IMR-90 (cell line): ENCODE measurements around the gene ACTN2. TPM values are rescaled to one million over a fixed set of nuclear protein-coding genes. Genes with fewer than 3 reads are reported as not detected.

ENCODE experiments used
- ATAC-seq: fragments of 200-7000 bp; cut with Tn5 transposase; 2 replicates; pipeline ENCODE4 v1.9.1; 2020; ENCODE audit warnings: low read depth, mild to moderate bottlenecking, moderate library complexity
- BruUV-seq: library from RNA; stranded (reverse); fragments of 400-500 nt; replicated peaks from 2 replicates; lab custom pipeline; 2021; lab: Mats Ljungman, UMichigan
- CTCF ChIA-PET: fragments of 300-600 bp; formaldehyde crosslinking; extraction: SDS; loops from one replicate; lab custom pipeline; 2021; ENCODE audit warnings: antibody characterized with exemption; lab: Yijun Ruan, JAX
- POLR2A ChIA-PET: fragments of 300-600 bp; sonication (Branson Sonifier 250); formaldehyde crosslinking; loops from one replicate; lab custom pipeline; 2022; ENCODE audit warnings: antibody characterized with exemption; ENCODE audit not compliant: unreplicated experiment; lab: Charles Lee
- DNase-seq: peaks from one replicate; pipeline ENCODE4 v3.0.0; 2013
- H2AFZ ChIP-seq: replicated peaks from 2 replicates; pipeline ENCODE3; 2013; ENCODE audit warnings: low read length, mild to moderate bottlenecking; ENCODE audit not compliant: poor library complexity
- H2AK5ac ChIP-seq: 2 replicates; pipeline ENCODE4 v1.6.1; 2013; ENCODE audit warnings: low read depth, low read length, inconsistent platforms
- H2AK9ac ChIP-seq: replicated peaks from 2 replicates; pipeline ENCODE3; 2013; ENCODE audit warnings: mild to moderate bottlenecking, low read depth, low read length, moderate library complexity; ENCODE audit not compliant: poor library complexity
- H2BK120ac ChIP-seq: 2 replicates; pipeline ENCODE4 v1.6.1; 2013; ENCODE audit warnings: low read depth, low read length, inconsistent platforms
- H2BK15ac ChIP-seq: 3 replicates; pipeline ENCODE4 v1.6.1; 2013; ENCODE audit warnings: low read depth, low read length, inconsistent platforms
- H2BK20ac ChIP-seq: 2 replicates; pipeline ENCODE4 v1.6.1; 2013; ENCODE audit warnings: low read depth, mild to moderate bottlenecking, inconsistent platforms, low read length, moderate library complexity
- H2BK5ac ChIP-seq: 2 replicates; pipeline ENCODE4 v1.6.1; 2013; ENCODE audit warnings: mild to moderate bottlenecking, low read depth, low read length, inconsistent platforms; ENCODE audit not compliant: poor library complexity, severe bottlenecking
- H3K14ac ChIP-seq: replicated peaks from 2 replicates; pipeline ENCODE4 v1.6.1; 2013; ENCODE audit warnings: low read depth, low read length, inconsistent platforms
- H3K18ac ChIP-seq: 2 replicates; pipeline ENCODE4 v1.6.1; 2013; ENCODE audit warnings: low read depth, low read length, control low read depth
- H3K23ac ChIP-seq: 2 replicates; pipeline ENCODE4 v1.6.1; 2013; ENCODE audit warnings: low read depth, low read length, inconsistent platforms
- H3K27ac ChIP-seq: 2 replicates; pipeline ENCODE4 v1.5.1; 2013; ENCODE audit warnings: mild to moderate bottlenecking, control low read depth, low read length; ENCODE audit not compliant: insufficient read depth
- H3K27me3 ChIP-seq: 2 replicates; pipeline ENCODE4 v1.6.1; 2013; ENCODE audit warnings: low read length; ENCODE audit not compliant: control insufficient read depth, insufficient read depth
- H3K36me3 ChIP-seq: 2 replicates; pipeline ENCODE4 v1.6.1; 2013; ENCODE audit warnings: low read length, mixed read lengths; ENCODE audit not compliant: control insufficient read depth, insufficient read depth
- H3K4ac ChIP-seq: 2 replicates; pipeline ENCODE4 v1.6.1; 2013; ENCODE audit warnings: low read depth, low read length, inconsistent platforms
- H3K4me1 ChIP-seq: 2 replicates; pipeline ENCODE4 v1.6.1; 2013; ENCODE audit warnings: low read length, mixed read lengths; ENCODE audit not compliant: control insufficient read depth, insufficient read depth
- H3K4me2 ChIP-seq: 2 replicates; pipeline ENCODE4 v1.6.1; 2013; ENCODE audit warnings: low read depth, mild to moderate bottlenecking, control low read depth, low read length, moderate library complexity
- H3K4me3 ChIP-seq: 2 replicates; pipeline ENCODE4 v1.5.1; 2013; ENCODE audit warnings: low read depth, mild to moderate bottlenecking, control low read depth, low read length, moderate library complexity; ENCODE audit not compliant: insufficient read depth
- H3K56ac ChIP-seq: 2 replicates; pipeline ENCODE4 v1.6.1; 2013; ENCODE audit warnings: low read length, inconsistent platforms; ENCODE audit not compliant: insufficient read depth; ENCODE audit errors: extremely low read depth
- H3K79me1 ChIP-seq, 2 experiments: 2 replicates each; pipeline ENCODE4 v1.6.1; 2013; ENCODE audit warnings: low read length in 2 of 2, inconsistent platforms in 1 of 2, low read depth in 1 of 2
- H3K9ac ChIP-seq: 2 replicates; pipeline ENCODE4 v1.6.1; 2013; ENCODE audit warnings: low read depth, low read length, control low read depth
- H3K9me1 ChIP-seq: 2 replicates; pipeline ENCODE4 v1.6.1; 2013; ENCODE audit warnings: low read length, inconsistent platforms; ENCODE audit not compliant: insufficient read depth
- H3K9me3 ChIP-seq: 2 replicates; pipeline ENCODE4 v1.6.1; 2013; ENCODE audit warnings: low read length; ENCODE audit not compliant: control insufficient read depth, insufficient read depth
- H4K20me1 ChIP-seq: 2 replicates; pipeline ENCODE4 v1.6.1; 2013; ENCODE audit warnings: low read length, inconsistent platforms; ENCODE audit not compliant: insufficient read depth
- H4K5ac ChIP-seq: 2 replicates; pipeline ENCODE4 v1.6.1; 2013; ENCODE audit warnings: mild to moderate bottlenecking, low read depth, low read length, control low read depth
- H4K8ac ChIP-seq, 2 experiments: 2 replicates each; pipeline ENCODE4 v1.6.1; 2013; ENCODE audit warnings: low read depth in 2 of 2, low read length in 2 of 2, control low read depth in 1 of 2, inconsistent platforms in 1 of 2
- H4K91ac ChIP-seq: 2 replicates; pipeline ENCODE4 v1.6.1; 2013; ENCODE audit warnings: low read depth, low read length, inconsistent platforms; ENCODE audit not compliant: insufficient read depth
- CEBPB ChIP-seq: IDR thresholded peaks from 2 replicates; pipeline ENCODE4 v1.6.1; 2012; ENCODE audit warnings: low read depth, low read length, improper control_type of control experiment
- CTCF ChIP-seq: conservative IDR thresholded peaks from 2 replicates; pipeline ENCODE4 v1.5.1; 2012; ENCODE audit warnings: mild to moderate bottlenecking, low read depth, low read length, improper control_type of control experiment
- MAFK ChIP-seq: IDR thresholded peaks from 2 replicates; pipeline ENCODE4 v1.6.1; 2012; ENCODE audit warnings: low read depth, low read length, improper control_type of control experiment
- MAZ ChIP-seq: IDR thresholded peaks from 2 replicates; pipeline ENCODE4 v1.6.1; 2012; ENCODE audit warnings: low read depth, mild to moderate bottlenecking, low read length, improper control_type of control experiment, moderate library complexity, borderline replicate concordance
- RAD21 ChIP-seq: IDR thresholded peaks from 2 replicates; pipeline ENCODE4 v1.6.1; 2012; ENCODE audit warnings: low read length, improper control_type of control experiment
- RCOR1 ChIP-seq: IDR thresholded peaks from 2 replicates; pipeline ENCODE4 v1.6.1; 2012; ENCODE audit warnings: mild to moderate bottlenecking, low read length, improper control_type of control experiment; ENCODE audit not compliant: insufficient replicate concordance
- RFX5 ChIP-seq: IDR thresholded peaks from 2 replicates; pipeline ENCODE4 v1.8.0; 2012; ENCODE audit warnings: low read depth, mild to moderate bottlenecking, low read length, moderate library complexity
- SMC3 ChIP-seq: fragments of 150-350 bp; IDR thresholded peaks from 2 replicates; pipeline ENCODE4 v1.6.1; 2016; ENCODE audit warnings: low read depth, mild to moderate bottlenecking, antibody characterized with exemption, low read length, moderate library complexity
- USF2 ChIP-seq: fragments of 150-350 bp; IDR thresholded peaks from 2 replicates; pipeline ENCODE4 v1.6.1; 2017; ENCODE audit warnings: mild to moderate bottlenecking, antibody characterized with exemption, low read length, low read depth
- WGBS, 2 experiments: methylation state at CpG; one replicate each; pipeline versions ENCODE4 v1.1.5 to v1.1.7; 2013; ENCODE audit warnings: missing lambda C conversion rate in 2 of 2; ENCODE audit not compliant: insufficient read length in 1 of 2; ENCODE audit errors: extremely low coverage in 2 of 2; 5-methylcytosine and 5-hydroxymethylcytosine counted together
- dilution Hi-C: fragments of 300-500 bp; cut with HindIII; formaldehyde crosslinking; loops from one replicate; pipeline ENCODE4 v1.14.3; 2018; ENCODE audit warnings: low sequenced_read_pairs; ENCODE audit not compliant: unreplicated experiment
- in situ Hi-C: fragments of 300-500 bp; cut with MboI; formaldehyde crosslinking; loops from 3 replicates; pipeline ENCODE4 v1.14.3; 2019; ENCODE audit warnings: low sequenced_read_pairs, inconsistent platforms, mixed read lengths
- intact Hi-C: fragments of 100-400 bp; cut with micrococcal nuclease; formaldehyde crosslinking; loops from 2 replicates; pipeline ENCODE4 v1.10.0; 2022
- polyA plus RNA-seq, 3 experiments: library from polyadenylated mRNA; depleted of rRNA; stranded (reverse); fragments of >200 nt; gene quantifications; 2 replicates each; pipeline ENCODE4 v1.2.3, GENCODE V29; 2012; ENCODE audit warnings: low replicate concordance in 1 of 3
- total RNA-seq: library from RNA; depleted of rRNA; stranded (reverse); fragments of >200 nt; gene quantifications from 2 replicates; pipeline ENCODE4 v1.2.3, GENCODE V29; 2012

Gene ACTN2
- total and polyA plus RNA-seq, 2 of the 4 experiments (the other 2 are of a cell fraction): under 0.01 TPM; not detected in 1

- Histone ChIP-seq H2BK5ac (no peak overlapping the region), H3K27me3 (no peaks in the 10 kb centered on the region), H3K9me1 (no peaks in the 10 kb centered on the region), H3K9ac (no peak overlapping the region), H3K9me3 (no peaks in the 10 kb centered on the region), H3K23ac (no peak overlapping the region), H2BK15ac (no peak overlapping the region), H3K36me3 (no peaks in the 10 kb centered on the region), H2AK9ac (no peak overlapping the region), H2BK120ac (no peak overlapping the region), H3K4ac (no peak overlapping the region), H4K20me1 (no peaks in the 10 kb centered on the region), H2AK5ac (no peak overlapping the region), H4K91ac (no peak overlapping the region), H3K18ac (no peak overlapping the region), H3K27ac (no peak overlapping the region), H3K56ac (no peak overlapping the region), H4K5ac (no peak overlapping the region), H3K4me1 (no peaks in the 10 kb centered on the region), H4K8ac (no peak overlapping the region), H2AFZ (no peak overlapping the region), H3K4me2 (no peak overlapping the region), H3K79me1 (no peaks in the 10 kb centered on the region), H3K14ac (no peak overlapping the region), H3K4me3 (no peak overlapping the region), H2BK20ac (no peak overlapping the region)
- ChIA-PET CTCF (interaction anchor here (0.6 to 1.1 kb wide), 3 partner anchors 10 to 171 kb away, joined by 3 read pairs; no protein-coding TSS in a partner anchor), POLR2A (no interaction called here)
- in situ Hi-C loops: no loop called here
- intact Hi-C loops: no loop called here
- 44% methylated on average over 2 of the region's 5 CpGs; no CpG with 5 or more reads in 1 of the 2 experiments for WGBS, 2 experiments
- DNase-seq (no peak), ATAC-seq (no peak)
- no TSS peak for BruUV-seq
- no peak for TF ChIP-seq RCOR1
- TF ChIP-seq SMC3: no peak
- no peak for TF ChIP-seq USF2
- TF ChIP-seq RFX5: no peak
- no peak for TF ChIP-seq RAD21
- no peak for TF ChIP-seq CEBPB
- TF ChIP-seq MAFK: no peak
- TF ChIP-seq CTCF: no peak
- no peak for TF ChIP-seq MAZ
- dilution Hi-C loops: no loop called here
Observed at GRCh38 chr1:236748268-236748870, 62.1 kb downstream of the ACTN2 start.
